WTC11 (cell line): ENCODE results near the gene TRIM7.

Source experiments
- CTCF ChIP-seq: fragments of 200-600 bp; IDR thresholded peaks from 2 replicates; pipeline ENCODE4 v1.8.0; 2022; ENCODE audit warnings: antibody characterized with exemption
- MAX ChIP-seq: sonication (generic); formaldehyde crosslinking; IDR thresholded peaks from 2 replicates; pipeline ENCODE4 v1.8.0; 2022; ENCODE audit warnings: mild to moderate bottlenecking, missing genetic modification reagents
- SP1 ChIP-seq: sonication (generic); formaldehyde crosslinking; conservative IDR thresholded peaks from 2 replicates; pipeline ENCODE4 v1.8.1; 2022; ENCODE audit warnings: missing genetic modification reagents
- ZBTB21 ChIP-seq: sonication (generic); formaldehyde crosslinking; IDR thresholded peaks from 2 replicates; pipeline ENCODE4 v1.8.1; 2023; ENCODE audit warnings: mild to moderate bottlenecking, missing genetic modification reagents, borderline replicate concordance
- TF ChIP-seq, protein P1 (sequence below): sonication (generic); formaldehyde crosslinking; IDR thresholded peaks from 2 replicates; pipeline ENCODE4 v1.8.1; 2023; ENCODE audit warnings: mild to moderate bottlenecking, moderate library complexity, missing genetic modification reagents

DNA sequence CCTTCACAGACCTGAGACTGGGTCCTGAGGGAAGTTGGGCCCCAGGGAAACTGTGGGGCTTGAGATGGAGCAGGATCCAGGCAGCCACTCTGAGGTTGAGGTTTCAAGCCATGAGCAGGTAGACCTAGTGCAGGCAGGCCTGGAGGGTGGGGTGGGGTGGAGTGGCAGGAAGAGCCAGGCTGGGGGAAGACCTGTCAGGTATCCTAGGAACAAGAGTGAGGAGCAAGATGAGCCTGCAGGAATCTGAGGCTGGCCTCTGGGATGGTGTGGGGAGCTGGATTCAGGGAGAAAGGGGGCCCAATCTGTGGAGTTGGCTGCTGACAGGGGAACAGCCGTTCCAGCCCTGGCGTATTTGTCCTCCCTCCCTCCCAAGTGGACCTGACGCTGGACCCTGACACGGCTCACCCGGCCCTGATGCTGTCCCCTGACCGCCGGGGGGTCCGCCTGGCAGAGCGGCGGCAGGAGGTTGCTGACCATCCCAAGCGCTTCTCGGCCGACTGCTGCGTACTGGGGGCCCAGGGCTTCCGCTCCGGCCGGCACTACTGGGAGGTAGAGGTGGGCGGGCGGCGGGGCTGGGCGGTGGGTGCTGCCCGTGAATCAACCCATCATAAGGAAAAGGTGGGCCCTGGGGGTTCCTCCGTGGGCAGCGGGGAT, 28.9 kb upstream of the TRIM7 start:
- TF ChIP-seq SP1: no peak
- TF ChIP-seq MAX: no peak
- no peak for TF ChIP-seq ZBTB21 (CRISPR knock-in tag)
- TF ChIP-seq CTCF: no peak
- TF ChIP-seq, protein P1, sequence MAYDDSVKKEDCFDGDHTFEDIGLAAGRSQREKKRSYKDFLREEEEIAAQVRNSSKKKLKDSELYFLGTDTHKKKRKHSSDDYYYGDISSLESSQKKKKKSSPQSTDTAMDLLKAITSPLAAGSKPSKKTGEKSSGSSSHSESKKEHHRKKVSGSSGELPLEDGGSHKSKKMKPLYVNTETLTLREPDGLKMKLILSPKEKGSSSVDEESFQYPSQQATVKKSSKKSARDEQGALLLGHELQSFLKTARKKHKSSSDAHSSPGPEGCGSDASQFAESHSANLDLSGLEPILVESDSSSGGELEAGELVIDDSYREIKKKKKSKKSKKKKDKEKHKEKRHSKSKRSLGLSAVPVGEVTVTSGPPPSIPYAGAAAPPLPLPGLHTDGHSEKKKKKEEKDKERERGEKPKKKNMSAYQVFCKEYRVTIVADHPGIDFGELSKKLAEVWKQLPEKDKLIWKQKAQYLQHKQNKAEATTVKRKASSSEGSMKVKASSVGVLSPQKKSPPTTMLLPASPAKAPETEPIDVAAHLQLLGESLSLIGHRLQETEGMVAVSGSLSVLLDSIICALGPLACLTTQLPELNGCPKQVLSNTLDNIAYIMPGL (CRISPR knock-in tag): no peak
